ENCODE measurements around the gene ABHD2.
"Not testable (repeated sequence)": the region's sequence is repeated elsewhere in the genome, so short reads cannot be mapped to it uniquely, and the experiment has no call there.

The ABHD2 gene

DNA sequence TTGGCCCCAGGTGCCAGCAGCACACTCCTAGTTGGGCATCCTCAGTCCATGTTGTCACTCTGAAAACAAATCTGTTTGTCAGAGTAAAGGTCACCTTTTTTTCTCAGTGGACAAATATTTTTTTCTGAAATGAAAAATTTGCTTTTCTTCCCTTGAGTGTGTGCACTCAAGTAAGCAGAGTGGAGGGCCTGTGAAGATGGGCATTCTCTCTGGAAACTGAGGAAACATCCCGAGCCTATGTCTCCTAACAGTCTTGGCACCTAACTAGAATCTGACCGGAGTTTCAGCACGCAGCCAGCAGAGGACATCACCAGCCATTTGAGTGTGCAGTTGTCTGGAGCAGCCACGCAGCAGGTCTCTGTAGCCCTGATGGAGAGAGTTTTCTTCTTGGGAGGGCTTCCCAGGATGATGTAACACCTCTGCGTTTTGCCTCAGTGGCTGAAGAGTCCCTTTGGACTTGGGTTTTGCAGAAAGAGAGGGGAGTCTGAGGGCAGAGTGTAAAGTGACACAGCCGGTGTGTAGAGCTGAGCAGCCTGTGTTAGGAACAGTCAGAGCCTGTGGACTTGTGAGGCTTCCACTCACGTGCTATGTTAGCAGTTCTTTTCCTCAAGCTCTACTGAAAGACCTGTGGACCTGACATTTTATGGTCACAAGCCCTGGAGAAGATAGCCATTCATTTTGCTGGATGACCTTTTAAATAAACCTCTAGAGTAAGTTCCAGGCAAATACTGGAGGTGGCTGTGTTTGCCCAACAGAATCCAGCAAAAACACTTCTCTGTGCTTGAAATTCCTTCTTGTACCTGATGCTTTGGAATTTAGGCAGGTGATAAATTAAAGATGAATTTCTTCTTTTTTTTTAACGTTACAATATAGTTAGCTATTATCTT, 51.6 kb downstream of the ABHD2 start:
- Histone ChIP-seq H2AFZ (no peak overlapping the region), H3K4me1 (no peaks in the 10 kb centered on the region), H3K9me3 (ENCODE audit: control insufficient read depth, low read length) (no peaks in the 10 kb centered on the region), H3K36me3 (ENCODE audit: control insufficient read depth, insufficient read depth, low read length) (no peaks in the 10 kb centered on the region), H3K9ac (no peak overlapping the region), H3K27ac (no peak overlapping the region), H3K27me3 (ENCODE audit: control insufficient read depth, insufficient read depth, low read length) (no peaks in the 10 kb centered on the region), H3K4me2 (ENCODE audit: low read length) (no peak overlapping the region), H3K4me3 (ENCODE audit: low read depth, low read length) (no peak overlapping the region), H3K79me2 (no peaks in the 10 kb centered on the region)
- TF ChIP-seq, protein P1, sequence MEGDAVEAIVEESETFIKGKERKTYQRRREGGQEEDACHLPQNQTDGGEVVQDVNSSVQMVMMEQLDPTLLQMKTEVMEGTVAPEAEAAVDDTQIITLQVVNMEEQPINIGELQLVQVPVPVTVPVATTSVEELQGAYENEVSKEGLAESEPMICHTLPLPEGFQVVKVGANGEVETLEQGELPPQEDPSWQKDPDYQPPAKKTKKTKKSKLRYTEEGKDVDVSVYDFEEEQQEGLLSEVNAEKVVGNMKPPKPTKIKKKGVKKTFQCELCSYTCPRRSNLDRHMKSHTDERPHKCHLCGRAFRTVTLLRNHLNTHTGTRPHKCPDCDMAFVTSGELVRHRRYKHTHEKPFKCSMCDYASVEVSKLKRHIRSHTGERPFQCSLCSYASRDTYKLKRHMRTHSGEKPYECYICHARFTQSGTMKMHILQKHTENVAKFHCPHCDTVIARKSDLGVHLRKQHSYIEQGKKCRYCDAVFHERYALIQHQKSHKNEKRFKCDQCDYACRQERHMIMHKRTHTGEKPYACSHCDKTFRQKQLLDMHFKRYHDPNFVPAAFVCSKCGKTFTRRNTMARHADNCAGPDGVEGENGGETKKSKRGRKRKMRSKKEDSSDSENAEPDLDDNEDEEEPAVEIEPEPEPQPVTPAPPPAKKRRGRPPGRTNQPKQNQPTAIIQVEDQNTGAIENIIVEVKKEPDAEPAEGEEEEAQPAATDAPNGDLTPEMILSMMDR (IDR thresholded peaks at IDR 0.05) = no peak

DNA sequence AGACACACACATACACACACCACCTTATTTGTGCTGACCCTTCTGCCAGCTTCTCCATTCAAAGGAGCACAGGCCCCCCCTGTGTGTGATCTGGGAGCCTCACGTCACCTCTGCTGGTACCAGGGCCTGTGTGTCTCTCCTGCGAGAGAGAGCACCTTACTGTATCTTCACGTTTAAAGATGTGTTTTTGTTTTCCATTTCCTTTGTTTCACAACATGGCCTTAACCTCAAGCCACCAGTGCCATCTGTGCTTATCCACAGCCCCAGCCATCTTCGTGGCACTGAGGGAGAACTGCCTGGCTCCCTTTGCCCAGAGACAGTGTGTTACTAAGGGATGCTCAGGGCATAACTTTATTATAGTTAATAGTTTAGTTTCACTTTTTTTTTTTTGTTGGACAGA, 52.3 kb downstream of the ABHD2 start:
- Histone ChIP-seq H3K4me1 (no peaks in the 10 kb centered on the region), H2AFZ (no peak overlapping the region), H3K4me3 (ENCODE audit: low read depth, low read length) (no peak overlapping the region), H3K4me2 (ENCODE audit: low read length) (no peak overlapping the region), H3K36me3 (ENCODE audit: control insufficient read depth, insufficient read depth, low read length) (no peaks in the 10 kb centered on the region), H3K9me3 (ENCODE audit: control insufficient read depth, low read length) (no peaks in the 10 kb centered on the region), H3K79me2 (no peaks in the 10 kb centered on the region), H3K9ac (no peak overlapping the region), H3K27ac (no peak overlapping the region), H3K27me3 (ENCODE audit: control insufficient read depth, insufficient read depth, low read length) (no peaks in the 10 kb centered on the region)
- TF ChIP-seq, protein P1 (IDR thresholded peaks at IDR 0.05) = no peak

DNA sequence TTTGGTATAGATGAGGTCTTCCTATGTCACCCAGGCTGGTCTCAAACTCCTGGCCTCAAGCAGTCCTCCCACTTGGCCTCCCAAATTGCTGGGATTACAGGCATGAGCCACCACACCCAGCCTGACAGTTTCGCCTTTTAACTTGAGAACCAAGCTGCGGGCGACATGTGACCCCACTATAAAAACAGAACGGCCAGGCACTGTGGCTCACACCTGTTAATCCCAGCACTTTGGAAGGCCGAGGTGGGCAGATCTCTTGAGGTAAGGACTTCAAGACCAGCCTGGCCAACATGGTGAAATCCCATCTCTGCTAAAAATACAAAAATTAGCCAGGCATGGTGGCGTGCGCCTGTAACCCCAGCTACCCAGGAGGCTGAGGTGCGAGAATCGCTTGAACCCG, 52.9 kb downstream of the ABHD2 start:
- H3K27ac ChIP-seq, H3K9ac ChIP-seq: not testable (repeated sequence)

DNA sequence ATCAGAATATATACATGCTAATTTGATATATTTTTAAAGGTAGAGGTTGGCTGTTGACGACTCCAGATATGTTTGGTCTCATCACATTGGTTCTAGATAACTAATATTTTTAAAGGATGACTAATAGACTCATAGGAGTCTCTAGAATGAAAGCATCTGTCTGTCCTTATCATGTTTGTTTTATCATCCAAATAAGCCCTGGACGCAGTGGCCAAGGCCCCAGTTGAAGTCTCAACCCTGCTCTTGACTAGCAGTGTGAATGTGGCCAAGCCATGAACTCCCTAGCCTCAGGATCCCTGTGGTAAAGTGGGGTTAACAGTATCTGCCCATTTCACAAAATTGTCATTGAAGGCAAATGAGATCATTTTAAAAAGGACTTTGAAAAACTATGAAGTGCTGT, 53.6 kb downstream of the ABHD2 start:
- no peak overlapping the region for H3K27ac ChIP-seq
- no peaks in the 10 kb centered on the region for H3K36me3 ChIP-seq (ENCODE audit: control insufficient read depth, insufficient read depth, low read length)
- H3K4me1 ChIP-seq = no peaks in the 10 kb centered on the region
- H3K4me2 ChIP-seq (ENCODE audit: low read length) = no peak overlapping the region
- no peak overlapping the region for H3K4me3 ChIP-seq (ENCODE audit: low read depth, low read length)
- no peaks in the 10 kb centered on the region for H3K27me3 ChIP-seq (ENCODE audit: control insufficient read depth, insufficient read depth, low read length)
- no peak overlapping the region for H2AFZ ChIP-seq
- no peak overlapping the region for H3K9ac ChIP-seq
- TF ChIP-seq, protein P1 (IDR thresholded peaks at IDR 0.05) = no peak
- no peaks in the 10 kb centered on the region for H3K9me3 ChIP-seq (ENCODE audit: control insufficient read depth, low read length)
- H3K79me2 ChIP-seq = no peaks in the 10 kb centered on the region

More for the DNA sequence above, 52.9 kb downstream of the ABHD2 start:
- H3K79me2 ChIP-seq; H3K36me3 ChIP-seq (ENCODE audit: control insufficient read depth, insufficient read depth, low read length); H3K9me3 ChIP-seq (ENCODE audit: control insufficient read depth, low read length); H3K4me2 ChIP-seq (ENCODE audit: low read length); H2AFZ ChIP-seq; H3K27me3 ChIP-seq (ENCODE audit: control insufficient read depth, insufficient read depth, low read length); H3K4me3 ChIP-seq (ENCODE audit: low read depth, low read length); H3K4me1 ChIP-seq: not testable (repeated sequence)

DNA sequence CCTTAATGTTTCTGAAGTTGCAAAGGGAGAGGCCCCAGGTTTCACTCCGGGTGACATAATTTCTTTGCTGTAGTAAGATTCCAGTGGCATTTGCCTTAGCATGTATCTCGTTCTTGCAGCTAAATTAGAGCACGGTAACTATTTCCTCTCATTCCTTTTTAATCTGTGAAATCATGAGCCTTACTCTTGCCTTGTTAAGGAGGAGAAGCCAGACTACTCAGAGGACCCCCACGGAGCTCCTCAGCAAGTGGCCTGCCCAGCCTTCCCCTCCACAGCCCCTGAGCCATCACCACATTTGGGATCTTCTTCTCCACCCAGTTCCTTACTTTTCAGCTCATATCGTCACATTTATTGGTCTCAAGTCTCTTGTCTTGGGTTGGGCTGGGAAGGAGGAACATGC, 54.2 kb downstream of the ABHD2 start:
- no peaks in the 10 kb centered on the region for H3K27me3 ChIP-seq (ENCODE audit: control insufficient read depth, insufficient read depth, low read length)
- H3K4me1 ChIP-seq = no peaks in the 10 kb centered on the region
- H2AFZ ChIP-seq = no peak overlapping the region
- no peak overlapping the region for H3K9ac ChIP-seq
- no peaks in the 10 kb centered on the region for H3K9me3 ChIP-seq (ENCODE audit: control insufficient read depth, low read length)
- no peaks in the 10 kb centered on the region for H3K79me2 ChIP-seq
- H3K27ac ChIP-seq = no peak overlapping the region
- TF ChIP-seq, protein P1 (IDR thresholded peaks at IDR 0.05) = no peak
- H3K36me3 ChIP-seq (ENCODE audit: control insufficient read depth, insufficient read depth, low read length) = no peaks in the 10 kb centered on the region
- no peak overlapping the region for H3K4me3 ChIP-seq (ENCODE audit: low read depth, low read length)
- no peak overlapping the region for H3K4me2 ChIP-seq (ENCODE audit: low read length)

Measured in parathyroid adenoma (tissue), 2 donors.